ENCODE data around the gene ALS2.
A peak's percentile ranks its signal among the peaks of the same experiment; 100 is the strongest.
"Not testable (repeated sequence)": the region's sequence is repeated elsewhere in the genome, so short reads cannot be mapped to it uniquely, and the experiment has no call there.

The ALS2 gene

DNA sequence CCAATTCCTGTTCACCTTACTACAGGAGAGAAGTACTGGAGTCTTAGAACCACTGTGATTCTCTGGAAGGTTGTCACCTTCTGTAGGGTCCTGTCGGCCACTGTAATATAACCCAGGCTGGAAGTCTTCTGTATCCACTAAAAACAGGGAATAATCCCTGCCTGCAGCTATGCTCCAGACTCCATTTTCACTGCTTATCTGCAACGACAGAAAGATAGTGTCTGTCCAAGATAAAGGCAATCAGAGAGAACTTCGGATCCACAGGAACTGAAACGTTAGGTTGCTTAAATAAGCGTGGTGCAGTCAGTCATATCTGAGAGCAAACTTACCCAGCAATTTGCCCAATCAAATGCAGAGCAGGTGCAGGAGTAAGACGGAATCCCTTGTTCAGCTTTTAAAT lies 34.2 kb downstream of the ALS2 start:
- DNase-seq, result no peak

DNA sequence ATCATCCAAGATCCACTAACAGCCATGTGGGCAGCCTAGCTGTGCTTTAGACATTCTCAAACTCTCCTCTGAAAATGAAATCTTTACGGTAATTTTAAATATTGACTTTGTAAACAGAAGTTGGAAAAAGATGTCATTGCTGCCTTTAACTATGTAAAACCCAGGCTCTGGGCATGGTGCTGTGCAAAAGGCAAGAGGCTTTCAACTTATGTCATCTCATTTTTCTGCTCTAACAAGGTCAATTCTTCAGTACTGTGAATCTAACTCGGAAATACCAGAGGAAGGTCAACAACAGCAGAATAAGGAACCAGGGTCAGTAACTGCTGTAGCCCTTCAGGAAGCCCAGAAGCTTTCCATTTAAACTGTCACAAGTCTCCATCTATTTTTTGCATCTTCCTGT lies 45.2 kb downstream of the ALS2 start:
- no peak for DNase-seq

DNA sequence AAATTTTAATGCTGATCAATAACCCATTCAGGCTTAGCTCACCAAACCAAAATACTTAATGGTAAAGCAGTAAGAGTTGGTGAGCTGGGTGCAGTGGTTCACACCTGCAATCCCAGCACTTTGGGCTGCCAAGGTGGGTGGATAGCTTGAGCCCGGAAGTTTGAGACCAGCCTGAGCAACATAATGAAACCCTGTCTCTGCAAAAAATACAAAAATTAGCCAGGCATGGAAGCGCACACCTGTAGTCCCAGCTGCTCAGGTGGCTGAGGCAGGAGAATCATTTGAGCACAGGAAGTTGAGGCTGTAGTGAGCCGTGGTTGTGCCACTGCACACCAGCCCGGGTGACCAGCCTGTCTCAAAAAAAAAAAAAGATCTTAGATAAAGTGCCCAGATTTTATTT lies 46.6 kb downstream of the ALS2 start:
- no peak for DNase-seq

DNA sequence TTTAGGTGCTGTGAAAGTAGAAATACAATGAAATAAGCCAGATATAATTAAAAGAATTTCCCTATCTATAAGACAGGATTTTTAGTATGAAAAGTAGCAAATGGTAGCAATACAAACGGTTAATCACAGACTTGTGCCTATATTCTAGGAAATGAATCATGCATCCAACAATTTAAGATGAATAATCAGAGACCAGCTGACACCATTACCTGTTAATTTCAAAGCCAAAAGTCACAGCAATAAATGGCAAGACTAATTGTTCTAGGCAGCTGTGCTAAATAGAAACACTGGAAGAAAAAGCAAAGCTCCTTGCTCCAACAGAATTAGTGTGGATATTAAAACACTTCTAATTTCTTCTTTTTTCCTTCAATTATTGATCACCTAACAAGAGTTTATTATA lies 47.2 kb downstream of the ALS2 start:
- DNase-seq, result no peak

DNA sequence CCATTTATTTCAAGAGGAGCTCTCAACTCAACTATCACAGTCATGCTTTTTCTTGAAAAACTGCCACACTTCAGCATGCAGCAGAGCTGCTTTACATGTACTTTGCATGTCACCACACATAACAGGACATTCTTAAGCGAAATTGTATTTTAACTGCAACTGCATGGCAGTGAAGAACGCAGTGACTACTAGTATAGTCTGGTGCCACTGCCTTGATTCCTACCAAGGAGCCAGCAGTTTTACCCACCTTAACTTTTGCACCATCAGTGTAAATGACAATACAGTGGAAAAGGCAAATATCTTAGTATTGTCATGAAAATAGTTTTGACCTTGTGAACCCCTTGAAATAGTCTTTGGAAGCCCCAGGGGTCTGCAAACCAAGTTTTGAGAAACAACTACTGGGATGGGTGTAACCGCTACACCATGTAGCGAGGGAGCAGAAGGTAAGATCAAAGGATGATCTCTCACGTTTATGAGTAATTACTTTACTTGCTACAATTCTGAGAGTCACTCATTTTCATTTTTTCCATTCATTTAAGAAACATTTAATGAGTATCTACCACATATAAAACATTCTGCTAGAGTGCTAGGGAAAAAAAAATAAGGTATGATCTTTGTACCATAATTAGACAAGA lies 50.0 kb downstream of the ALS2 start:
- DNase-seq, result no peak

DNA sequence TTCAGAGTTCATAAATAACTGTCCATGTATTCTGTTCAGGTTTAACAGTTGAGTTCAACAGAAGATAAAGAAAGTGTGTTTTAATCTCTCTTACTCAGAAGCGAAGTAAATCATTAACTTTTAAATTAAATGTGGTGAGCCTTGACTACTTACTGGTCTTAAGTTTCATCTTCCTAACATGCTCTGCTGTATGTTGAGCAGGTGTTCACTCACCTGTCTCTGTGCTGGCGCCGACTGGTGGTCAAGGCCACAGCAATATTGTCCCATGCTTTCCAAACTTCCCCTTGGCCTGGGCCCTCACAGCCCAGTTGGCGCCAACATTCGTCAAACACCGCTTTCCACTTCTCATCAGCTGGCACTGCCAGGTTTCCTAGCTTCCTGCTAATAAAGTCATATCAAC lies 65.3 kb downstream of the ALS2 start:
- no peak for DNase-seq

DNA sequence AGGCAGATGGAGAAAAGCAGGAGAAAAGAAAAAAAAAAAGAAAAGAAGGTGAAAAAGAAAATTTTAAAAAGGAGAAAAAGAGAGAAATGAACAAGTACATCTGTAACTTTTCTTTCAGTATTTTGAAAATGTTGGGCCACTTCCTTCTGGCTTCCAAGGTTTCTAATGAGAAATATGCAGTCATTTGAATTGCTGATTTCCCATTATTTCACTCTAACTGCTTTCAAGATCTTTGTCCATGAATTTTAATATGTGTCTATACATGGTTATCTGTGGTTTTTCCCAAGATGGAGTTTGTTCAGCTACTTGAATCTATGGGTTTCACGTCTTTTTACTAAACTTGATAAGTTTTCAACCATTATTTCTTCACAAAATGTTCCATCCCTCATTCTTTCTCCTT lies 68.0 kb downstream of the ALS2 start:
- DNase-seq, result peak; percentile 1

DNA sequence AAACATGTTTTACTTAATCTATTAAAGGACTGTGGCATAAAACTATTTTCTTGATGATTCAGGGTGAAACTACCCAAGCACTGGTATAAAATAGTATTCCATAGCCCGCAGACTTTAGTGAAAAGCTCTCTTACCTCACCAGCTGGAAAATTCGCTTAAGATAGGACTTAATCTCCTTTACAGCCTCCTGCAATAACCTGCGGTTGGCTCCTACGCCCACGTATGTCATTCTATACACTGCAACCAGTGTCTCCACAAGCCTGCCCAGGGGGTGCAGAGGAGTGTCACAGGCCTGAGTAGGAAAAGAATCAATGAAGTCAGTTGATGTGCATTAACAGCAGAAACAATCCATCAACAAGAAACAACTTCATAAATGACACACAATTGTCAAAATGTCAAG lies 71.0 kb downstream of the ALS2 start:
- DNase-seq, result no peak

DNA sequence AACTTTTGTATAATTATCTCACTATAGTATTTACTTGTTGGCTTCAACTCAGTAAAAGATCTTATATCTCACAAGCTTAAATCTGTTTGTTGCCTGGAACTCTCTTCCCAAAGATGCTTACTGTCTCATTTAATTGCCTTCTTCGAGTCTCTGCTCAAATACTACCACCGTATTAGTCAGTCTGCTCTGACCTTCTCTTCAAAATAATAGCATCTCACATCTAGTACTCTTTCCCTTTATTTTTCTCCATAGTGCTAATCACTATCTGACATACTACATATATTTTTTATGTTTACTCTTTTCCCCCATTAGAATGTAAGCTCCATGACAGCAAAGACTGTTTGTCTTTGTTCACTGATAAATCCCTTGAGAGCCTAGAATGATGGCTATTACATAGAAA lies 71.7 kb downstream of the ALS2 start:
- DNase-seq, result no peak

DNA sequence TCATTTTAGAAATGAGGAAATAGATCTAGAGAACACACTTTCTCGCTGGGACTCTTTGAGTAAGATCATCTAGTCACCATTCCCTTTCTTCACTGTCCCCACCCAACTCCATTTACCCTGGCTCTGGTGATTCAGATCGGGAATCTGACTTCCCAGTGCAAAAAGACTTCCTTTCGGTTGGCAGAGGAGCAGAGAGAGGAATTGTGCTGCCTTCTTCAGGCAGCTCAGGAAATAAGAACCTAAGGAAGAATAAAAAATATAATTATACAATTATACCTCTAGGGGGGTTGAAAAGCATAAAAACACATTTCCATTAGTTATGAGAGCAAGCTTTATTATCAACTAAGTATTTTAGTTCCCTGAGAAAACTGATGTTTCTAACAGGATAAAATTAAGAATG lies 73.0 kb downstream of the ALS2 start:
- no peak for DNase-seq

DNA sequence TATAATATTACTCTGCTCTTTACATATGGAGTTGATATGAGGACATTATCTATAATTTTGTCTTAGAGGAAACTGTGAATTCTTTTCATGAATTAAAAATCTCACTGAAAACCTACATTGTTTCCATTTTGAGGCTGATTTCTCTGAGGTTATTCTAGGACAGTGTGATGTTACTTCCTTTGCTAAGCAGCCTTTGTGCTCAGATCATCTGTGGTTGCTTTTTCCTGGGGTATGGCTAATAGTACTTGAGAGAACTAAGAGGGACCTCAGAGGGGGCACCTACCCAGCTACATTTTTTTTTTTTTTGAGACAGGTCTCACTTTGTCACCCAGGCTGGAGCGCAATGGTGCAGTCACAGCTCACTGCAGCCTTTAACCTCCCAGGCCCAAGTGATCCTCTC lies 73.6 kb downstream of the ALS2 start:
- DNase-seq, result no peak

DNA sequence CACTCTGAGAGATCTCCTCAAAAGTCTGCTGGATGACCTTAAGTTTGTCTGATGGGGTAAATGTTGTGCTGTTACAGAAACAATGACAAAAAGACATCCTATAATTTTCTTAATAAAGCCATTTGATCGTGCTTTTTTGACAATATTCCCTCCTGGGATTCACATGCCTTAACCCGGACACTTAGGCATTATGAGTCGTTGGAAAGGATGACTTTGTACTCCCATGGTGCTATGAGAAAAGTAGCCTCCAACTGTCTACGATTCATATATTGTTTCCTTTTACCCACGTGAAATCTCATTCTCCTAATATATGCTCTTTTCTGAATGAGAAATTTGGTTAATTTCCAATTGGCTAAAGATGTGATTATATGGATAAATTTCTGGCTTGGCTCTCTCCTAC lies 76.2 kb downstream of the ALS2 start:
- no peak for DNase-seq

DNA sequence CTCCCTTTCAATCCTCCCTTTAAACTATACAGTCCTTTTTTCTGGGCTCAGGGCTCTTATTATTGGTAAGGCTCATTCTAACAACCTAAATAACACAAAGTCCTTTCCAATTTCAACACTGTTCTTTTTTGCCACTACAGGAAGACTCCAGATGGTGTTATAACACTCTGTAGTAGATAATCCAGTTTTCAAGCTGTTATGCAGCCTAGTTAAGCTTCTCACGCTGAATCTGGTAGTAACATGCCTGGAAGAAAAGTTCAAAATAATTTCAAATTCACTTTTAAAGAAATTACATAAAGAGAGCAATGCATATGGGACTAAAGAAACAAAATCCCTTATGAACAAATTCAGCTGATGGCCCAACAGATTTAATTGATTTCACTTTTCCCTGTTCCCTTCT lies 79.1 kb downstream of the ALS2 start:
- no peak for DNase-seq

DNA sequence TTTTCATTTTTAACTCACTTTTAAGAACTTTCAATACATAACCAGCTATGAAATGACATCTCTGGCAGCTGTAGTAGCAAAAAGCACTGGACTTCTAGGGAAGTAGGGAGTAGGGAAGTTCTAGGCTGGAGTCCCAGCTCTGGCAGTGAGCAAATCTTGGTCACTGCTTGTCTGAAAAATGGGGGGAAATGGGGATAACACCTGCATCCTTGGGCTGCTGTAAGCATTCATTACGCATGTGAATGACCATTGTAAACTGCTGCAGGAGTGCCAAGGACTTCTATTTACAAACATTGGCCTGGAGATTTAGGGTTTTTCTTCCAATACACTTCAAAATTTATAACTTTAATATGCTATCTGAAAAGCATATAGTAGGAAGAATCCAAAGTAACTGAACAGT lies 81.3 kb downstream of the ALS2 start:
- no peak for DNase-seq

DNA sequence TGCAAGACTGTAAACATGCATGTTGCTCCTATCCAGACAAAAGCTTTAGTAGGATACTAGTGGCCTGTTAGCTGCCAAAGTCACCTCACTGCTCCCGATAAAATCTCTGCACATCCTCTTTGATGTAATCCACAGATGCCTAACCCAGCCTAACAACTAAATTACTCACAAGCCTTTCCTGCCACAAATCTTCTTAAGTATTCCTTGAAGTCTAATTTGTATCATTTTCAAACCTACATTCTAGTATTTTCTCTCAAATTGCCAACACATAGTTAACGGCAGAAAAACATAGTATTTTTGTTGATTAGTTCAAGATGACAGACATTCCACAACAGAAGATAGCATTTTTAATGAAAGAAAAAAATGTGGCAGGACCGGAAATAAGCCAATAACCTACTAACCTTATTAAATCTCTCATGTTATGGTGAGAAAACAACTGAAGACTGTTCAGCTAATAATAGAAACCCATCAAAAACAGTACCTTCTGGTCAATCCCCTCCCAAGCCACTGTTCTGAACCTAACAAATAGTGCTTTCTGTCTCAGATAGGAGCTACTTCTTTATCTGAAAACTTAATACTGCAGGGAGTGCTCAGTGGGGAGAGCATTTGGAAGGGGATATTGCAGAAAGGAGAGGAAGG lies 82.0 kb downstream of the ALS2 start, which contains the start of gene MPP4:
Gene MPP4, minus strand, starts transcription at position 57 of the 639 bp plus-strand sequence. CDS start 4,690 bp downstream, outside the sequence.
- no peak for DNase-seq

DNA sequence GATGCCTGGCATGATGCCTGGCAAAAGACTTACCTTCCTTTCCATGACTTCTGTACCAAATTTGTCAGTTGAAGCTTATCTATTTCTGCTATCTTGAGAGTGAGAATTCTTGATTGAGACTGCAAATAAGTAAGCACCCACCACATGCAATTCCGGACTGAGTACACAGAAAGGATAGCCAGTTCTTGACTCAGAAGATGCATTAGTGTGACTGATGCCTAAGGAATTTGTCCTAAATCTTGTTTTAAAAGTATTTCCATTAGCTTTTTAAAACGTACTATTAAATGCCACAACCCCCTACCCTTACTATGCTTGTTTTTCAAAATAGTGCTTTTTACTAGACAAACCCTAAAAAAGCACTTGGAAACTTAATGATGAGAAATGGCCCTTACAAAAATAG lies 82.8 kb downstream of the ALS2 start:
- no peak for DNase-seq

DNA sequence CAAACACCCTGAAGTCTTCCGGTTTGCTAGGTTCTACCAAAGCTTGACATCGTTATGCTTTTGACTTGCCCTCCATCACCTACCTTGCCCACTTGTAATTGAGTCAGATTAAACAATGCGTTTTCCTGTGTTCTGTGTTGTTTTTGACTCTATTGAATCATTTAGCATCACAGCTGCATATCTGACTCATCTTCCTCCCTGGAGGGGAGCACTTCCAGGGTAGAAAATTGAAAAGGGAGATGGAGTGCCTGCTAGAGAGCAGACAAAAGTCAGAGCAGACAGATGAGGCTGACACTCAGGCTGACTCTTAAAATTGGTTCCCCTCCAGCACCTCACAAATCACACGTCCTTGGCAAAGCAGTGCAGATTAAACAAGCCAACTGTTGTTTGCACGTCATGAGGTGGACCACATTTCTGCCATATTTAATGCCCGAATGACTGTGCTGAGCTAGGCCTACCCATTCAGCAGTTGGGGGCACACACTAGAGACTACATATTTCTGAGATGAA lies 84.5 kb downstream of the ALS2 start:
- DNase-seq, result no peak

DNA sequence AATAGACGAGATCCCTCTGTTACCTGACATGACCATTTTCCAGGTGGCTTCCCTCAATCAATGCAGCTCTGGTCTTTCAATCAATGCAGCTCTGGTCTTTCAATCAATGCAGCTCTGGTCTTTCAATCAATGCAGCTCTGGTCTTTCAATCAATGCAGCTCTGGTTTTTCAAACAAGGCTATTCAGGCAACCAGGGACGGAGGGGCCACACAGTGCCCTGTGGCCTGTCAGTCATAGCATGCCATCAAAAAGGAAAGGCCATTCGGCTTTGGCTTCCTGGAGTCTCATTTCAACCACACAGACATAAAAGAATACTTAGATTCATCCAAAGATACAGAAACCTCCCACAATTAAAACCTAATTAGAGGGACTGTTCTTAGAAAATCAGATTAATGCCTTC lies 95.6 kb downstream of the ALS2 start:
- no peak for DNase-seq

DNA sequence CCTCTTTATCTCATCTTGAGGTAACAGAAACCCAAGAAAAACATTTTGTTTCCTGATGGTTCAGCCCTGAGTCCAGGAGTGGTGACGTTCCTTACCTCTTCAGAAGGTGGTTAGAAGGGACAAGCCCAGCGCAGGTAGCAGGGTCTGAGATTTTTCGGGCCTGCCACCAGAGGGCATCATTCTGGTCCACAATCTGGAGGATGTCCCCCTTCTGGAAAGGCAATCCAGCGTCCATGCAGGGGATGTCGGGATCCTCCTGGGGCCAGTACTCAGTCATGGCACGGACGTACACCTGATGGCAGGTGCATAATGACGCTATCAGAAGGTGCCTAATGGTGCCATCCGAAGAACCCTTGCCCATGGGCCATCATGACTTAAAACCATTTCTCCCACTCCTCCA lies 100.0 kb downstream of the ALS2 start:
- DNase-seq, result no peak

DNA sequence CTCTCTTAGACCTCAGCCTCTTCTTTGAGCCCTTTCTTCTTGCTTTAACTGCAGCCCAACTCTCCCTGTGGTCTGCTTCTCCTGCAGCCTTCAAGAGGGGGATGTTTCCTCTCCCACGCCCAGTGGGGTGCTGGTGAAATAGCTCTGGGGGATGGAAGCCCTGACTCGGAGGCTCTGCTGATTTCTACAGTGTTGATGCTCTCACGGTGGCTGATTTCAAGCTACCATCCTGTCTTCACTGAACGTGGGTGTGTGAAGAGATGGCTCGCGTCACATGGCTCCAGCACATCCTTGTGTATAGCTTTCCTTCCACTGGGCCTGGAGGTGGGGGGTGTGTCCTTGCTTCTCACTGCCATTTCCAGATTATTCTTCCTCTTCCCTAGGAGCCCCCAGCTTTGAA lies 102.3 kb downstream of the ALS2 start:
- peak; percentile 18 for DNase-seq

DNA sequence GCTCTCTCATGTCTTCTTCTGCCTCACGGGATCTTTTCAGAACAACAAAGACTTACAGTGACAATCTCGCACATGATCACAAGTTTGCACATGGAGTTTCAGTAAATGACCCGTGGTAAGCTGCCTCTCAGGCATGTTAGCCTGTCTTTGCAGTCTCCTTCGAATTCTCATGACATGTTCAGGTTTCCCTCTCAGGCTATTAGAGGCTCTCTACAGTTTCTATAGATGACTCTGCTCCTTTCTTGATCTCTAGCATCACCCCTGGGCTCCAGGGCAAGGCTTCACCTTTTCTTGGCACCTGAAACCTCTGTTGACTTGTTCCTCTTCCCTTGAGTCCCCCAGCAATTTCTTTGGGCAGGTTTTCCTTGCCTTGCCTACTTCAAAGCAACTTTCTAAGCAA lies 105.3 kb downstream of the ALS2 start:
- DNase-seq, result no peak

DNA sequence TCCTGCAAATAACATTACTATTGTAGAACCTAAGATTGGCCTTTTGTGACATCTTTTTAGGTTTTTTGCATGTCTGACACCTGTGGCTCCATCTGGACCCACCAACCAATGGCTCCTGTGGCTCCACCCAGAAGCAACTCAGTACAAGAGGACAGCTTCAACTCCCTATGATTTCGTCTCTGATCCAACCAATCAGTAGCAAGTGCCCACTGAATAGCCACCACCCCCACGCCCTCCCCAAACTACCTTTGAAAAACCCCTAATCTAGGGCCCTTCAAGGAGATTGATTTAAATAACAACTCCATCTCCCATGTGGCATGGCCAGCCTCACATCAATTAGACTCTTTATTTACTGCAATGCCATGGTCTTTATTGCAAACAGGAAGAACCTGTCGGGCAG lies 105.9 kb downstream of the ALS2 start:
- DNase-seq, result no peak

DNA sequence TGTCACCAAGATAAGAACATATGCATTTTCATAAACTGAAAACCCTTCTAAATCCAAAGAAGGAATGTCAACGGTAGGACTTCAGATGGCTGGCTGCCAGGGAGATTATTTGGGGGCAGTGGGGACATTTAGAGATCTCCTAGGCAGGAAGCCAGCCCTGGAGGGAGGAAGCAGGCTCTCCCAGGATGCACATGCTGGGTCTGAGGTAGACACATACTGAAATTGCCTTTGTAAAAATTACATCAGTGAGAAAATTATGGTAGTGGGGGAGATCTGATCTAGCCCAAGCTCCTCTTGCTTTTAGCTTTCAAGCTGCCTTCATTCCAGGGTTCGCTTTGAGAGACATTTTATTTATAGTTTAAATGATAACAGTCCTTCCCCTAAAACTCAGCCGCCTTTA lies 106.4 kb downstream of the ALS2 start:
- no peak for DNase-seq

DNA sequence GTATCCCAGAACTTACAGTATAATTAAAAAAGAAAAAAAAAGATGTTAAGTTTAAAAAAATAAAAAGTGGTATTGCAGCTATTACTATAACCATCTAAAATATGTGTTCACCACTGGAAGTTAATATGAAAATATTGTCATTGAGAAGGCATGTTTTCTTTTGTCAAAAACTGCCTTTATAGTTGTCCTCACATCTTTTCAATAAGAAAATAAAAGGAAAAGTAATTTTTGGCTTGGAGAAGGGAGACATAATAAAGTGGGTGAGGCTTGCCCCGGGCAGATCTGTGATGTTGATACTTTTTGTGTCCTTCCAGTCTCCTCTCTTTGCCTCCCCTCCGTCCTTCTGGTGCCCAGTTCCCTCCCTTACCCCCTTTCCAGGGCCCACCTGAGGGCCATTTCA lies 107.2 kb downstream of the ALS2 start:
- DNase-seq, result no peak

DNA sequence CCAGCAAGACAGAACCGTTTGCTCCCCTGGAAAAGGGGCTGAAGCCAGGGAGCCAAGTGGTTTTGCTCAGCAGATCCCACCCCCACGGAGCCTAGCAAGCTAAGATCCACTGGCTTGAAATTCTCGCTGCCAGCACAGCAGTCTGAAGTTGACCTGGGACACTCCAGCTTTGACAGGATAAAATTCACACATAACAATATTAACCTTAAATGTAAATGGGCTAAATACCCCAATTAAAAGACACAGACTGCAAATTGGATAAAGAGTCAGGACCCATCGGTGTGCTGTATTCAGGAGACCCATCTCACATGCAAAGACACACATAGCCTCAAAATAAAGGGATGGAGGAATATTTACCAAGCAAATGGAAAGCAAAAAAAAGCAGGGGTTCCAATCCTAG lies 109.5 kb downstream of the ALS2 start:
- not testable (repeated sequence) for DNase-seq
